Common myeloid progenitor, CD34-positive (primary cell): ENCODE measurements around the gene HSPBP1.

Experiments
- CTCF ChIA-PET: fragments of 350-600 bp; sonication (Branson Sonifier 250); formaldehyde crosslinking; loops from one replicate; lab custom pipeline; 2021; ENCODE audit warnings: antibody characterized with exemption; lab: Charles Lee
- POLR2A ChIA-PET: fragments of 350-600 bp; sonication (Branson Sonifier 250); formaldehyde crosslinking; loops from one replicate; lab custom pipeline; 2021; ENCODE audit warnings: antibody characterized with exemption; lab: Charles Lee
- DNase-seq, 3 donors: peaks; one replicate each; pipeline versions ENCODE4 v3.0.0 to v3.0.0-alpha.2; 2013
- H3K27ac ChIP-seq, 2 experiments: 1 replicate in 1 of 2; 2 replicates in 1 of 2; pipeline ENCODE4 v1.7.0; 2013; ENCODE audit warnings: inconsistent platforms in 2 of 2, low read length in 2 of 2, mild to moderate bottlenecking in 2 of 2, low read depth in 1 of 2, moderate library complexity in 1 of 2; ENCODE audit not compliant: severe bottlenecking in 2 of 2, insufficient read depth in 1 of 2, poor library complexity in 1 of 2
- H3K27me3 ChIP-seq, 5 experiments: replicated peaks in 2 of 5; 1 replicate in 3 of 5; 2 replicates in 2 of 5; pipeline versions ENCODE4 v1.6.1 to v1.7.0; 2013; ENCODE audit warnings: low read length in 4 of 5, mild to moderate bottlenecking in 2 of 5, moderate library complexity in 2 of 5, inconsistent platforms in 1 of 5; ENCODE audit not compliant: insufficient read depth in 5 of 5, control insufficient read depth in 4 of 5
- H3K36me3 ChIP-seq, 4 experiments: 1 replicate in 2 of 4; 2 replicates in 2 of 4; pipeline versions ENCODE4 v1.6.1 to v1.7.0; 2013; ENCODE audit warnings: low read length in 3 of 4, control low read depth in 1 of 4, mild to moderate bottlenecking in 1 of 4; ENCODE audit not compliant: control insufficient read depth in 4 of 4, insufficient read depth in 4 of 4
- H3K4me1 ChIP-seq, 4 experiments: 1 replicate in 3 of 4; 2 replicates in 1 of 4; pipeline versions ENCODE4 v1.6.1 to v1.7.1; 2013; ENCODE audit warnings: low read length in 3 of 4, mild to moderate bottlenecking in 3 of 4, control low read depth in 1 of 4, inconsistent platforms in 1 of 4, moderate library complexity in 1 of 4; ENCODE audit not compliant: control insufficient read depth in 4 of 4, insufficient read depth in 4 of 4; ENCODE audit errors: control extremely low read depth in 1 of 4
- H3K4me3 ChIP-seq, 7 experiments: 1 replicate in 4 of 7; 2 replicates in 3 of 7; pipeline versions ENCODE4 v1.5.1 to v1.7.0; 2013; ENCODE audit warnings: mild to moderate bottlenecking in 7 of 7, low read length in 6 of 7, moderate library complexity in 6 of 7, inconsistent platforms in 2 of 7, low read depth in 2 of 7, control low read depth in 1 of 7; ENCODE audit not compliant: insufficient read depth in 4 of 7, control insufficient read depth in 1 of 7; ENCODE audit errors: extremely low read depth in 1 of 7
- H3K9me3 ChIP-seq, 5 experiments: 1 replicate in 4 of 5; 2 replicates in 1 of 5; pipeline versions ENCODE4 v1.6.1 to v1.7.1; 2013; ENCODE audit warnings: low read length in 4 of 5, mild to moderate bottlenecking in 2 of 5, inconsistent platforms in 1 of 5, low read depth in 1 of 5, moderate library complexity in 1 of 5; ENCODE audit not compliant: control insufficient read depth in 4 of 5, insufficient read depth in 2 of 5; ENCODE audit errors: control extremely low read depth in 1 of 5
- WGBS: methylation state at CpG from one replicate; pipeline ENCODE4 v1.1.5; 2013; ENCODE audit not compliant: insufficient coverage; 5-methylcytosine and 5-hydroxymethylcytosine counted together

Gene HSPBP1

GRCh38 chr19:55270172-55270942, 9.6 kb downstream of the HSPBP1 start:
- DNase-seq = peak in 1 of 3 donors; percentile 47
- H3K9me3 ChIP-seq = peaks cover 0 to 5% (median 0%) of the 10 kb centered on the region in 5 experiments
- WGBS = 91% methylated on average over 20 of the region's 25 CpGs
- no peaks in the 10 kb centered on the region for H3K27me3 ChIP-seq
- H3K27ac ChIP-seq = no peak overlapping the region
- H3K4me1 ChIP-seq = no peaks in the 10 kb centered on the region
- no peak overlapping the region for H3K4me3 ChIP-seq
- peaks cover 7 to 44% (median 28%) of the 10 kb centered on the region in 4 experiments for H3K36me3 ChIP-seq
- ChIA-PET CTCF (interaction anchor here (1.3 kb wide), 1 partner anchor 11 kb away, joined by 5 read pairs; no protein-coding TSS in a partner anchor), POLR2A (no interaction called here)

GRCh38 chr19:55269299-55269698, 10.6 kb downstream of the HSPBP1 start:
- WGBS = 97% methylated on average over 7 of the region's 8 CpGs
- Histone ChIP-seq H3K9me3 (peaks cover 0 to 5% (median 0%) of the 10 kb centered on the region in 5 experiments), H3K27me3 (no peaks in the 10 kb centered on the region), H3K4me1 (no peaks in the 10 kb centered on the region), H3K27ac (no peak overlapping the region), H3K4me3 (no peak overlapping the region), H3K36me3 (peaks cover 7 to 38% (median 24%) of the 10 kb centered on the region in 4 experiments)
- POLR2A ChIA-PET = interaction anchor here (0.7 kb wide), 1 partner anchor 114 kb away, joined by 3 read pairs; no protein-coding TSS in a partner anchor
- no peak for DNase-seq
- CTCF ChIA-PET = interaction anchor here (1.2 kb wide), 1 partner anchor 16 kb away, joined by 3 read pairs; no protein-coding TSS in a partner anchor

- CTCF ChIA-PET = interaction anchor here (1.1 kb wide), 1 partner anchor 10 kb away, joined by 3 read pairs; no protein-coding TSS in a partner anchor
- H3K27ac ChIP-seq = no peak overlapping the region
- POLR2A ChIA-PET = no interaction called here
- no peak for DNase-seq
- H3K36me3 ChIP-seq = peaks cover 3 to 25% (median 16%) of the 10 kb centered on the region in 4 experiments
- H3K4me1 ChIP-seq = no peaks in the 10 kb centered on the region
- H3K27me3 ChIP-seq = no peaks in the 10 kb centered on the region
- 100% methylated on average over 3 of the region's 4 CpGs for WGBS
- H3K9me3 ChIP-seq = peaks cover 0 to 5% (median 0%) of the 10 kb centered on the region in 5 experiments
- no peak overlapping the region for H3K4me3 ChIP-seq
These were observed 13.1 kb downstream of the HSPBP1 start for GRCh38 chr19:55266840-55267239.

- peaks cover 0 to 5% (median 0%) of the 10 kb centered on the region in 5 experiments for H3K9me3 ChIP-seq
These were observed 13.5 kb downstream of the HSPBP1 start for GRCh38 chr19:55266404-55266803.

GRCh38 chr19:55265723-55266386, 14.1 kb downstream of the HSPBP1 start:
- Histone ChIP-seq H3K27me3 (no peaks in the 10 kb centered on the region), H3K36me3 (peaks cover 0 to 25% (median 13%) of the 10 kb centered on the region in 4 experiments), H3K4me3 (no peak overlapping the region), H3K9me3 (peaks cover 0 to 5% (median 0%) of the 10 kb centered on the region in 5 experiments), H3K27ac (no peak overlapping the region), H3K4me1 (no peaks in the 10 kb centered on the region)
- POLR2A ChIA-PET = interaction anchor here (0.6 kb wide), 1 partner anchor 8 kb away, joined by 4 read pairs; no protein-coding TSS in a partner anchor
- DNase-seq = no peak
- 100% methylated on average over 4 of the region's 12 CpGs for WGBS
- CTCF ChIA-PET = no interaction called here

More at GRCh38 chr19:55266404-55266803, 13.5 kb downstream of the HSPBP1 start:
- no peak overlapping the region for H3K4me3 ChIP-seq
- H3K4me1 ChIP-seq = no peaks in the 10 kb centered on the region
- no peaks in the 10 kb centered on the region for H3K27me3 ChIP-seq
- ChIA-PET POLR2A (no interaction called here), CTCF (interaction anchor here (1.1 kb wide), 1 partner anchor 10 kb away, joined by 3 read pairs; no protein-coding TSS in a partner anchor)
- no peak for DNase-seq
- WGBS = 92% methylated on average over 2 of the region's 3 CpGs
- no peak overlapping the region for H3K27ac ChIP-seq
- peaks cover 1 to 25% (median 14%) of the 10 kb centered on the region in 4 experiments for H3K36me3 ChIP-seq

- Histone ChIP-seq H3K27me3 (no peaks in the 10 kb centered on the region), H3K27ac (no peak overlapping the region), H3K36me3 (peaks cover 0 to 22% (median 13%) of the 10 kb centered on the region in 4 experiments), H3K4me1 (peaks cover 2 to 4% (median 4%) of the 10 kb centered on the region in 4 experiments), H3K4me3 (no peak overlapping the region), H3K9me3 (peaks cover 0 to 5% (median 0%) of the 10 kb centered on the region in 5 experiments)
- DNase-seq = no peak
- WGBS = 92% methylated on average over 15 of the region's 16 CpGs
- ChIA-PET POLR2A (interaction anchor here (0.6 kb wide), 1 partner anchor 8 kb away, joined by 4 read pairs; no protein-coding TSS in a partner anchor), CTCF (no interaction called here)
These were observed 14.7 kb downstream of the HSPBP1 start for GRCh38 chr19:55265173-55265572.
